ENCODE results near the gene TMOD2. TPM values are rescaled to one million over a fixed set of nuclear protein-coding genes. Genes with fewer than 3 reads are reported as not detected.

Gene TMOD2
- total RNA-seq, 1 donor from 2014 or later, result 8.4 TPM

GRCh38 chr15:51803965-51804364 is 52.6 kb downstream of the TMOD2 start:
- no peaks in the 10 kb centered on the region for H3K9me3 Mint-ChIP-seq (ENCODE audit: unreplicated experiment)
- H3K27ac Mint-ChIP-seq (ENCODE audit: unreplicated experiment), result no peak overlapping the region
- H3K4me2 ChIP-seq (ENCODE audit: low read length), result no peak overlapping the region
- no peaks in the 10 kb centered on the region for H3K4me1 Mint-ChIP-seq (ENCODE audit: low read depth, unreplicated experiment)
- FAIRE-seq, result no peak
- H3K4me1 ChIP-seq (ENCODE audit: insufficient read depth, low read length), result no peaks in the 10 kb centered on the region
- H3K36me3 Mint-ChIP-seq (ENCODE audit: low read depth, unreplicated experiment), result peaks cover 8% of the 10 kb centered on the region
- H4K20me1 ChIP-seq (ENCODE audit: insufficient read depth, low read length), result no peaks in the 10 kb centered on the region
- H3K36me3 ChIP-seq (ENCODE audit: insufficient read depth, low read length), result no peaks in the 10 kb centered on the region
- no peaks in the 10 kb centered on the region for H3K9me3 ChIP-seq (ENCODE audit: insufficient read depth, low read depth, low read length)
- H3K9ac ChIP-seq (ENCODE audit: low read length), result no peak overlapping the region
- no peak overlapping the region for H3K4me3 ChIP-seq (ENCODE audit: insufficient read depth, low read depth, low read length)
- no peak overlapping the region for H2AFZ ChIP-seq (ENCODE audit: low read depth, low read length)
- no peaks in the 10 kb centered on the region for H3K27me3 ChIP-seq (ENCODE audit: insufficient read depth, low read length)
- no peaks in the 10 kb centered on the region for H3K79me2 ChIP-seq (ENCODE audit: insufficient read depth, low read length)
- TF ChIP-seq EZH2 (IDR thresholded peaks at IDR 0.05; ENCODE audit: insufficient read depth, low read length) (no peak), CTCF (IDR thresholded peaks at IDR 0.05; ENCODE audit: insufficient read depth, low read depth, low read length) (no peak)
- no peak overlapping the region for H3K27ac ChIP-seq (ENCODE audit: low read depth, low read length)
- H3K4me3 Mint-ChIP-seq (ENCODE audit: unreplicated experiment), result no peak overlapping the region
- DNase-seq (ENCODE audit: low read depth), result no peak
- no peaks in the 10 kb centered on the region for H3K27me3 Mint-ChIP-seq (ENCODE audit: low read depth, unreplicated experiment)

GRCh38 chr15:51806123-51806522 is 54.7 kb downstream of the TMOD2 start:
- Histone ChIP-seq H3K4me1 (ENCODE audit: insufficient read depth, low read length) (no peaks in the 10 kb centered on the region), H3K79me2 (ENCODE audit: insufficient read depth, low read length) (no peaks in the 10 kb centered on the region), H3K9ac (ENCODE audit: low read length) (no peak overlapping the region), H3K9me3 (ENCODE audit: insufficient read depth, low read depth, low read length) (no peaks in the 10 kb centered on the region), H3K4me3 (ENCODE audit: insufficient read depth, low read depth, low read length) (no peak overlapping the region), H2AFZ (ENCODE audit: low read depth, low read length) (no peak overlapping the region), H3K27me3 (ENCODE audit: insufficient read depth, low read length) (no peaks in the 10 kb centered on the region), H3K4me2 (ENCODE audit: low read length) (no peak overlapping the region), H4K20me1 (ENCODE audit: insufficient read depth, low read length) (no peaks in the 10 kb centered on the region), H3K36me3 (ENCODE audit: insufficient read depth, low read length) (no peaks in the 10 kb centered on the region), H3K27ac (ENCODE audit: low read depth, low read length) (no peak overlapping the region)
- Mint-ChIP-seq H3K27ac (ENCODE audit: unreplicated experiment) (no peak overlapping the region), H3K27me3 (ENCODE audit: low read depth, unreplicated experiment) (no peaks in the 10 kb centered on the region), H3K36me3 (ENCODE audit: low read depth, unreplicated experiment) (peaks cover 7% of the 10 kb centered on the region), H3K4me3 (ENCODE audit: unreplicated experiment) (no peak overlapping the region), H3K4me1 (ENCODE audit: low read depth, unreplicated experiment) (no peaks in the 10 kb centered on the region), H3K9me3 (ENCODE audit: unreplicated experiment) (no peaks in the 10 kb centered on the region)
- FAIRE-seq, result no peak
- DNase-seq (ENCODE audit: low read depth), result no peak
- TF ChIP-seq EZH2 (IDR thresholded peaks at IDR 0.05; ENCODE audit: insufficient read depth, low read length) (no peak), CTCF (IDR thresholded peaks at IDR 0.05; ENCODE audit: insufficient read depth, low read depth, low read length) (no peak)

- no peaks in the 10 kb centered on the region for H3K79me2 ChIP-seq (ENCODE audit: insufficient read depth, low read length)
- no peak overlapping the region for H3K27ac ChIP-seq (ENCODE audit: low read depth, low read length)
- H3K4me1 ChIP-seq (ENCODE audit: insufficient read depth, low read length), result no peaks in the 10 kb centered on the region
- FAIRE-seq (no peak), DNase-seq (ENCODE audit: low read depth) (no peak)
- H3K4me1 Mint-ChIP-seq (ENCODE audit: low read depth, unreplicated experiment), result no peaks in the 10 kb centered on the region
- H3K4me3 ChIP-seq (ENCODE audit: insufficient read depth, low read depth, low read length), result no peak overlapping the region
- H2AFZ ChIP-seq (ENCODE audit: low read depth, low read length), result no peak overlapping the region
- no peak overlapping the region for H3K4me2 ChIP-seq (ENCODE audit: low read length)
- no peaks in the 10 kb centered on the region for H3K9me3 Mint-ChIP-seq (ENCODE audit: unreplicated experiment)
- H3K27me3 ChIP-seq (ENCODE audit: insufficient read depth, low read length), result no peaks in the 10 kb centered on the region
- H3K9ac ChIP-seq (ENCODE audit: low read length), result no peak overlapping the region
- no peak overlapping the region for H3K27ac Mint-ChIP-seq (ENCODE audit: unreplicated experiment)
- H3K9me3 ChIP-seq (ENCODE audit: insufficient read depth, low read depth, low read length), result no peaks in the 10 kb centered on the region
- no peaks in the 10 kb centered on the region for H4K20me1 ChIP-seq (ENCODE audit: insufficient read depth, low read length)
- peaks cover 7% of the 10 kb centered on the region for H3K36me3 Mint-ChIP-seq (ENCODE audit: low read depth, unreplicated experiment)
- no peaks in the 10 kb centered on the region for H3K27me3 Mint-ChIP-seq (ENCODE audit: low read depth, unreplicated experiment)
- TF ChIP-seq CTCF (IDR thresholded peaks at IDR 0.05; ENCODE audit: insufficient read depth, low read depth, low read length), result no peak
- TF ChIP-seq EZH2 (IDR thresholded peaks at IDR 0.05; ENCODE audit: insufficient read depth, low read length), result no peak
- H3K36me3 ChIP-seq (ENCODE audit: insufficient read depth, low read length), result no peaks in the 10 kb centered on the region
- no peak overlapping the region for H3K4me3 Mint-ChIP-seq (ENCODE audit: unreplicated experiment)
Measured at GRCh38 chr15:51809457-51809856, 58.1 kb downstream of the TMOD2 start.

All from astrocyte (in vitro differentiated cells and primary cell).